GM21360 (cell line): ENCODE results near the gene ANKFN1.

Source experiments
- ATAC-seq: cut with Tn5 transposase; IDR thresholded peaks from one replicate; pipeline ENCODE4 v1.9.1; 2021; ENCODE audit warnings: mild to moderate bottlenecking, moderate library complexity; ENCODE audit not compliant: unreplicated experiment

Gene ANKFN1

GRCh38 chr17:56146534-56146933 is 6.7 kb upstream of the ANKFN1 start:
- no peak for ATAC-seq

DNA sequence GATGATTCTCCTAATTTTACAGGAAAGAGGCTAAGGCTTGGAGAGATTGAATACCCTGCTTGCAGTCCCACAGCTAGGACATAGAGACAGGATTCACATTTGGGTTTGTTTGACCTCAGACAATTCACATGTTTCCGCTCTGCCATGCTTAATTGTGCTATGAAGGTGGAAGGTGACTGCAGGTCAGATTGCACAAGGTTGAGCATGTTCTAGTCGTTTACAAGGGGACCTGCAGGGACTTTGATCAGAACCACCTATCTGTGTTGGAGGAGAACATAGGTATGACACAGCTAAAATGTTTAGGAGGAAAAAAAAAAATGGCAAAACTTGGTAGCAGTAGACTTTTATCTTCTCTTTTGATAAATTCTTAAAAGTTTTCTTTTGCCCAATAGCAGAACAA is 4.9 kb upstream of the ANKFN1 start:
- no peak for ATAC-seq

DNA sequence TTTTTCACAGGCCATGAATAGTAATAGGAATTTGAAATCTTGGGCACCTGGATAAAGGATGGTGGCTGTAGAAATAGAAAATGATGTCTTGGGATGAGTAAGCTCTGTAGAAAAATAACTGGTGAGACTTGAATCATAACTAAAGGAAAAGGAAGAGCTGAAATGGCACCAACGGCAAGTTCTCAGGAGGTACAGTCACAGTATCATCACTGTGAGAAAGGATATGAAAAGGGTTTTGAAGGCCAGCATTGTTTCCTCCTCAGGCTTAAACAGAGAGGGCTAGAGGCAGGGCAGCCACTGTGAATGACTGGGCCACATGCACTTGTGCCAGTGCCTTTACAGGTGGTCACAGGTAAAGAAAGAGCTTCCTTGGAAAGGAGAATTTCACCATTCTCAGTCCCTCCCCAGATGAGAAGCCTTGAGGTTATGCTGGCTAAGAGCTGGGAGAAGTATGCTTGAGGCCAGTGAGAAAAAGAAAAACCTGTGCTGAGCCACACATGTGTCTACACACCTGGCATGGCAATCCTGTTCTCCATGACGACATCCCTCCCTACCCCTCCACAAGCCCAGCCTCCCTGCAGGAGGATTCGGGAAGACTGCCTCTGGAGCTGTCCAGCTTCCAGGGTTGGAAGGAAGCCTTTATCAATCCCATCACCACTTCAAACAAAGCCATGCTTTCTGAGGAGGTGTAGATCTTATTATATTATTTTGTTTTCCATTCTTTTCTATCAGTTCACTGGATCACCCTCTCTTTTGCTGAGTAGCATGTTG is 3.8 kb upstream of the ANKFN1 start:
- no peak for ATAC-seq

GRCh38 chr17:56150649-56151048 is 2.6 kb upstream of the ANKFN1 start:
- no peak for ATAC-seq

GRCh38 chr17:56157845-56158244 is 4.6 kb downstream of the ANKFN1 start:
- no peak for ATAC-seq

GRCh38 chr17:56158344-56158743 is 5.1 kb downstream of the ANKFN1 start:
- ATAC-seq: no peak

DNA sequence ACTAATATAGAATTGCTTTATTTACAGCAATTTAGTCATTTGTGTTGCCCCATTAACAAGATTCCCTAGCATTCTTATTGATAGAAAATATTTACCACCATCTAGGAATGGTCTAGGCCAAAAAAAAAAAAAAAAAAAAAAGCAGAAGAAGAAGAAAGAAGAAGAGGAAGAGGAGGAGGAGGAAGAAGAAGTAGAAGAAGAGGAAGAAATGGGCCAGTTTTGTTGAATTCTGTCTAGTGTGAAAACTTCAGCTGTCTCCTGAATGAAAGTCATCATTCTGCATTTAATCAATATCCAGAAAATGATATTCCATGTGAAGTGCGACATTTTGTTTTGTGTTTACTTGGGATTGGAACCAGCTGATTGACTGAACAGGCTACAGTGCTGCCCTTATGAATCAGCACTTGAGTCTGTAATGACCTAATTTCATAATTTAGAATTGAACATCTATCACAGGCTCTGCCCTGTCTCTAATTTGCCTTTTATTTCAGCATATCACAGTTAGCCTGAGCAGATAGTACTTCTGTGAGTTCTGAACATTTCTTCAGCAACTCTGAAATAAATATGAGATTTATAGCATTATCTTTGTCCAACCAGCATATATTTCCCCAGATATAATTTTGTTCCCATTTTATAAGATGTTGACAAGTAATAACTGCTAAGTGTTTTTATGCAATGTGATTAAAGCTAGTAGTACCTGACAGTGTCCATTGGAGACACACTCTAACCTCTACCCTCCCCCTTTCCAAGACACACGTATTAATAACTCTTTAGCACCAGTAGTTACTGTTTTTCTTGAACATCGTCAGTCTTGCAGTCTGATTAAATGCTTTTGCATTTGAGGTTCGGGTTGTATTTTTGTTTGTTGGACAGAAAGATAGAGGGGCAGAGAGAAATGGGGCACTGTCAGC is 5.9 kb downstream of the ANKFN1 start:
- no peak for ATAC-seq

DNA sequence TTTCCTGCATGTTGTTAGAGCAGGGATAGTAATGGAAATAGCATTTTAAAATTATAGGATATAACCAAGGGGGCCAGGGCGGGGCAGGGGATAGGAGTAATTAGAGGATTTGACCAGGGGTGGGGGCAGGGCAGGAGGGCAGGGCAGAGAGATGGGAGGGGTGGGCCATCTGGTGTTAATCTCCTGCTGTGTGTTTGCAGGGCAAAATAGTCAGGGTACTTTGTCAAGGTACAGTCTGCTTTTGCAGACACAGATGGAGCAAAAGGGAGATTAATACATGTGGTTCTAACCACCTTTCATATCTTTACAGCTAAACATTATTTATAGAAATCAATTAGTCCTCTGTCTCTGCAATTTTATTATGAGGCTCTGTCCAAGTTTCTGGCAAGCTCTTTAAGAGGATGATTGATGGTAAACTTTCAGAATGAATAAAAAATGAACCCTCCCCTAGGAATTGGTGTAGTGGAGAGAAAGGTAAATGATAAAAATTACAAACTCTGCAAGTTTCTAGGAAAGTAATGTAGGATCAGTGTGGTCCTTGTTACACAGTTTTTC is 6.6 kb downstream of the ANKFN1 start:
- no peak for ATAC-seq

GRCh38 chr17:56160422-56160821 is 7.1 kb downstream of the ANKFN1 start:
- no peak for ATAC-seq

DNA sequence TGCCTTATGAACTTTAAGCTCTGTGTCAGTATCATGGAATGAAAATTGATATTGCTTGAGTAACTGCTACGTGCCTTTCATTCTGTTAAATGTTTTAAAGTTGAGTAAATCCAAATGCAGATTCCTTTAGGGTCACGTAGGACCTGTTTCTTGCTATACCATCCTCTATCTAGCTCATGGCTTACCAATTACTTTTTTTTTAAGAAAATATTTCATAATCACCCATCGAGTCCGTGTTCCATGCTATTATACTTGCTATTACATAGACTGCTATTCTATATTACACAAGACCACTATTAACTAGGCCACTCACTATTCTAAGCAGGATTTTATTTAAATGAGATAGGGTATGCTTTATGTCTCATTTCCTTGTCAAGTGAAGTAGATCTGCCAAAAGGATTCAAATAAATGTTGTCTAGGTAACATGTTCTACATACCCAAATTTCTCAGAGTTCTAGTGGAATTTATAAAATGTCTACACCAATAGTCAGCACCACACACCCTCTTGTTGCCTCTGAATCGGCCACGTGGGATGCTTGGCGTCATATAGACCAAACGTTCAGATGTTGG is 11.9 kb downstream of the ANKFN1 start:
- no peak for ATAC-seq

DNA sequence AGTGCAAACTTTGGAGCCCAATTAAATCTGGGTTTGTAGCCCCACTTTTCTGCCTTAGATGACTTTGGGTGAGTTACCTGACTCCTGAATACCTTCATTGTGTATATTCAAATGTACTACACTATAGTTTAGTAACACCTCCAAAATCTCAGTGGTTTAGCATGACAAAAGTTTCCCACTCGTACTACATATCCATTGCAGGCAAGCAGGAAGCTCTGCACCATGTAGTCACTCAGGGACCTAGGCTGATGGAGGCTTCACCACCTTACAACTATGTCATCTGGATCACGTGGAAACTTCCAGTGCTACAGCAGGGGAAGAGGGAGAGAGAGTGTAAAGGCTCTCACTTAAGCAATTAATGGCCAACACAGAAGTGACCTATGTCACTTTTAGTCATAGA is 14.2 kb downstream of the ANKFN1 start:
- no peak for ATAC-seq

GRCh38 chr17:56169621-56170020 is 16.3 kb downstream of the ANKFN1 start:
- no peak for ATAC-seq

DNA sequence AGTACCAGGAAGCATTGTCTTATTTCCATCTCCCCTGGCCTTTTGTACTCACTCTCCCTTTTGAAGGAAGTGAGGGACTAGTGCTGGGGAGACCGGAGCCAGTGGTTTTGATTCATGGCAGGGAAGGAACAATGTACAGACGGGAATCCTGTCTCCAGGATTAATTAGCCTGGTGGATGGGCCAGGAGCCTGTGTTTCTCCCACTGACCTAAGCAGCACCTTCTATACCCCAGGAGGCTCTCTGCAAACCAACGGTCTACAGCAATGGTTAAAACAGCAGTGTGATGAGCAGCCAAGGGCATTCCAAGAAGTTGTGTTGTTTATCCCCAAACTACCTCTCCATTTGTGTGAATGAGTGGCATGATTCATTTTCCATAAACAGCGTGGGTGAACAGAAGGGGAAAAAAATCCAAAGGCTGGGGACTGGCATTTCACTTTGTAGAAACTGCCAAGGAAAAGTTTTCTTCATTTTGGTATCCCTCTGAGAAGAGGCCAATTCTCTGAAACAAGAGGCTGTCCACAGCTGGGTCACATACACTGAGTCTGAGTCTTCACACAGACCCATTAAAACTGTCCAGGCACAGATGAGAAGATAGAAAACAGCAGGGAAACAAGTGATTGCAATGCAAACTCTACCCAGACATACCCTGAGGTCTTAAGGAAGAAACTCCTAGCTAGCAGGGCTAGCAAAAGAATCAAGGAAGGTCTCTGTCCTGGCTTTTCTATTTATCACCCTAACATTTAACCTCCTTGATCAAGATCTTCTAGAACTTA is 18.1 kb downstream of the ANKFN1 start:
- no peak for ATAC-seq

DNA sequence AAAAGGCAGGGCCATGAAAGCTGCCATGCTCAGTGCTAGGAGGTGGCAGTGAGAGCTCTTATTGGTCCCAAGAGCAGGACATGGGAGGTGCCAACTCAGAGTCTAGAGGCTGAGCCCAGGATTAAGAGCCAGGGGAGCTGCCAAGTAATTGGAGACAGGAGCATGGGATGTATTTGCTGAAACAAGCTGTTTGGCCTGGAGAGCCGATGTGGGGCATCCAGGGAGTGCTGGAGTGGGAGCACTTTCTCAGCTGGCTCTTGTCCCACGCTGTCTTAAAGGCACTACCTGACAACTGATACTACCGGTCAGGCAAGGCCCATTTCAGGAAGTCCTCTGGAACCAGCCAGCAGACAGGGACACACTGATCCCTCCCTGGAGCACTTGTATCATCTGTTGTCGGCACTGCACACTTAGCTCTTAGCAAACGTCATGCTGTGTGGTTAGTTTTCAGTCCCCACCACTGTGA is 19.3 kb downstream of the ANKFN1 start:
- no peak for ATAC-seq

DNA sequence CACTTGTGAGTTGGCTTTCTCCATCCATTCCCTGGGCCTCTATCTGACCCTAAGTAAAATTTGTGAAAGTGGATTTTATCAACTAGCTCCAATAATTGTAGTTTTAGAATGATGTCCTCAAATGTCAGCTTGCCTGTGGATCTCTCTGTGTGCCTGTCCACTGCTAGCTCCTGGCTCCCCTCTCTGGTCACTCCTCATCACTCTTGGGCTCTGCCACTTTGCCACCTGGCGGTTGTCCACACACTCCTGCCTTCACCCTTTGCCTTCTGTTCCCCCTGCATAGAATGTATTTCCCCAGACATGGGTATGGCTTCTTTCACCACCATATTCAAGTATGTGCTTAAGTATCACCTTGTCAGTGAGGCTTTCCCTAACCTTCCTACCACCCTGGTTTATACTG is 19.8 kb downstream of the ANKFN1 start:
- no peak for ATAC-seq

DNA sequence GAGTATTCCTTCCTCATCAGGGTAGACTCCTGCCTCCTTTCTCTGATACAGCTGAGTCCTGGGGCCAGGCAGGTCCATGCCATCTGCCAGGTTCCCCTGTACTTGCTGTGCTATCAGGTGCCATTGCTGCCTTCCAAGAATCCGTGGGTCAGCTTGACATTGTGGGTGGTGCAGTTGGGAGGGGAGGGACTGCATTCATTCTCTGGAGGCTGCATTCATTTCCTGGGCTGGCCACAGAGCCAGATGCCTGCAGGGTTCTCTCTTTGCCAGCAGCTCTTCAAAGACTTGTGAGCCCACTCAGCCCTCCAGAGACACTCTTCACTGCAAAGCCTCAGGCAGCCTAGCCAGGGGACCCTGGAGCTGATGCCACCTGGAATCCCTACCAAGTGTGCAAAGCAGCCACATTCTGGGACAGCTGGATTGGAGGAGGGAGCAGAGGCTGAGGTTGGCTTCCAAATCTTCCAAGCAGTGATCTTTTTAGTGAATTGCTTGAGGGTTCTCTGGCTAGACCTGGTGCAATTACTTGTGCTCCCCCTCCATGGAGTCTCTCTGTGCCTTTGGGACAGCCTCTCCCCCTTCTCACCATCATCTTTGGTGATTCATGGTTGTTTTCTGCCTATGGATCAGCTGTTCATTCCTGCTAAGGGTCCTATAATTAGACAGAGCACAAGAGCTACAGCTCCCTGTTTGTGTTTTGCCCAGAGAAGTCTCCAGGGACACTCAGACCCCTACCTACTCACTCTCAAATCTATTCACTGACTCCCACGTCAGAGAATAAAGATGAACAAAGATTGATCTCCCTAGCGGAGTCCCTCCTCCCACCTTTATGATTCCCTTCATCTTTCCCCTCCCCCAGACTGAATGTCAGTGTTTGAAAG is 20.9 kb downstream of the ANKFN1 start:
- ATAC-seq: no peak

GRCh38 chr17:56175299-56175955 is 22.2 kb downstream of the ANKFN1 start:
- no peak for ATAC-seq

DNA sequence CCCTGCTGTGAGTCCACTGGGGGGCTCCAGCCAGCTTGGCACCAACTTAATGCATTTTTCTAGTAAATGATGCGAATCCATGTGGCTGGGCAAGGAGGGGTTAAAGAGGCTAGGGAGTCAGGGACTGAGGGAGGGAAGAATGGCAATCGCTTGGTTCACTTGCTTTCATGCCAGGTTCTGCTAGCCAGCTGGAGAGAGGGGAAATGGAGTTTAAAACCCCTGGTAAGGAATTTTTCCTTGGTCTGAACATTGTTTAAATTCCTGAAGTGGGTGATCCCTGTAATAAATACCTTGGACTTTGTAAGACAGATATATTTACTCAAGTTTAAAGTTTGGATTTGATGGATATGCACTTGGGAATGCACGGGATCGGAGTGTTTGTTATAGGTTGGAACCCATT is 22.8 kb downstream of the ANKFN1 start:
- no peak for ATAC-seq

DNA sequence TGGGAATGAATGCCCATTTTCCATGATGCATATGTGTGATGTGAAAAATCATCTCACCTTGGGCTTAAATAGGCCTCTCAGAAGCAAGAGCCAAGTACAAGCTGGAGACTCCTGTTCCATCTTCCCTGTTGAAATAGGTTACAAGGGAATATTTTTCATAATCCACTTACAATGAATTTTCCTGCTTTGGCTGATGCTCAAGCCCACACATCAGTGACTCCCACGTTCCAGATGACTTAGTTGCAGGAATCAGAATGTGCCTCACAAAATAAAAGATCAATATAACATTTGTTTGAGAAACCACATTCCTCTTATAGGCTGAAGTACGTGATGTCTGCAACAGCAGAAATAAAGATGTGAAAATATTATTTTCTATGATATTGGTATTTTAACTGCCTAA is 24.1 kb downstream of the ANKFN1 start:
- ATAC-seq: no peak
